Hepatocyte (in vitro differentiated cells): ENCODE measurements around the gene HRG. TPM values are rescaled to one million over a fixed set of nuclear protein-coding genes. Genes with fewer than 3 reads are reported as not detected.

Experiments used
- DNase-seq: peaks from one replicate; pipeline ENCODE4 v3.0.0-alpha.2; 2016; ENCODE audit warnings: low spot score
- H2AFZ ChIP-seq: fragments of 200-600 bp; sonication (generic); 2 replicates; pipeline ENCODE4 v1.6.0; 2016; ENCODE audit warnings: antibody characterized with exemption, mild to moderate bottlenecking
- H3K27ac ChIP-seq: fragments of 200-600 bp; sonication (generic); 2 replicates; pipeline ENCODE4 v1.5.1; 2016; ENCODE audit warnings: mild to moderate bottlenecking
- H3K27me3 ChIP-seq: fragments of 200-600 bp; sonication (generic); 2 replicates; pipeline ENCODE4 v1.6.1; 2016
- H3K36me3 ChIP-seq: fragments of 200-600 bp; sonication (generic); replicated peaks from 2 replicates; pipeline ENCODE4 v1.5.1; 2016; ENCODE audit warnings: low read depth; ENCODE audit not compliant: insufficient read depth
- H3K4me1 ChIP-seq: fragments of 200-600 bp; sonication (generic); 2 replicates; pipeline ENCODE4 v1.5.1; 2016; ENCODE audit warnings: mild to moderate bottlenecking, moderate library complexity; ENCODE audit not compliant: insufficient read depth
- H3K4me2 ChIP-seq: fragments of 200-600 bp; sonication (generic); 2 replicates; pipeline ENCODE4 v1.6.0; 2016
- H3K4me3 ChIP-seq: fragments of 200-600 bp; sonication (generic); 2 replicates; pipeline ENCODE4 v1.5.1; 2016; ENCODE audit warnings: mild to moderate bottlenecking
- H3K79me2 ChIP-seq: fragments of 200-600 bp; sonication (generic); 2 replicates; pipeline ENCODE4 v1.6.0; 2017; ENCODE audit warnings: mild to moderate bottlenecking
- H3K9me2 ChIP-seq: fragments of 200-600 bp; sonication (generic); replicated peaks from 2 replicates; pipeline ENCODE4 v1.6.0; 2017; ENCODE audit warnings: mild to moderate bottlenecking; ENCODE audit not compliant: insufficient read depth
- H3K9me3 ChIP-seq: fragments of 200-600 bp; sonication (generic); 2 replicates; pipeline ENCODE4 v1.5.1; 2016; ENCODE audit warnings: low read depth, mild to moderate bottlenecking
- H4K20me1 ChIP-seq: fragments of 200-600 bp; sonication (generic); 2 replicates; pipeline ENCODE4 v1.6.0; 2016; ENCODE audit warnings: mild to moderate bottlenecking; ENCODE audit not compliant: insufficient read depth, poor library complexity, severe bottlenecking
- EZH2 ChIP-seq: fragments of 200-600 bp; sonication (generic); IDR thresholded peaks from 2 replicates; pipeline ENCODE4 v1.6.1; 2016; ENCODE audit warnings: antibody characterized with exemption, mild to moderate bottlenecking, borderline replicate concordance
- EZH2phosphoT487 ChIP-seq: fragments of 200-600 bp; sonication (generic); IDR thresholded peaks from one replicate; pipeline ENCODE4 v1.6.1; 2018; ENCODE audit warnings: antibody characterized with exemption, mild to moderate bottlenecking, low read depth, moderate library complexity; ENCODE audit not compliant: unreplicated experiment, severe bottlenecking
- WGBS: methylation state at CpG from one replicate; pipeline ENCODE4 v1.1.6; 2016; ENCODE audit warnings: low lambda C conversion rate; ENCODE audit errors: missing lambda C conversion rate; 5-methylcytosine and 5-hydroxymethylcytosine counted together
- polyA plus RNA-seq: library from polyadenylated mRNA; unstranded; fragments of >200 nt; fragmentation: Nextera tagmentation; extraction: Ambion mirVana; gene quantifications from 2 replicates; pipeline ENCODE4 v1.2.1, GENCODE V29; 2016
- total RNA-seq: library from RNA; depleted of rRNA; stranded (reverse); fragments of >200 nt; gene quantifications from 2 replicates; pipeline ENCODE4 v1.2.3, GENCODE V29; 2014
- TF ChIP-seq, protein P1 (sequence below): fragments of 200-600 bp; sonication (generic); IDR thresholded peaks from 2 replicates; pipeline ENCODE4 v1.5.1; 2016; ENCODE audit warnings: antibody characterized with exemption, mild to moderate bottlenecking; ENCODE audit not compliant: poor library complexity

The HRG gene
- total and polyA plus RNA-seq, 2 experiments from 2014 or later = 1.7 to 2.1 TPM

DNA sequence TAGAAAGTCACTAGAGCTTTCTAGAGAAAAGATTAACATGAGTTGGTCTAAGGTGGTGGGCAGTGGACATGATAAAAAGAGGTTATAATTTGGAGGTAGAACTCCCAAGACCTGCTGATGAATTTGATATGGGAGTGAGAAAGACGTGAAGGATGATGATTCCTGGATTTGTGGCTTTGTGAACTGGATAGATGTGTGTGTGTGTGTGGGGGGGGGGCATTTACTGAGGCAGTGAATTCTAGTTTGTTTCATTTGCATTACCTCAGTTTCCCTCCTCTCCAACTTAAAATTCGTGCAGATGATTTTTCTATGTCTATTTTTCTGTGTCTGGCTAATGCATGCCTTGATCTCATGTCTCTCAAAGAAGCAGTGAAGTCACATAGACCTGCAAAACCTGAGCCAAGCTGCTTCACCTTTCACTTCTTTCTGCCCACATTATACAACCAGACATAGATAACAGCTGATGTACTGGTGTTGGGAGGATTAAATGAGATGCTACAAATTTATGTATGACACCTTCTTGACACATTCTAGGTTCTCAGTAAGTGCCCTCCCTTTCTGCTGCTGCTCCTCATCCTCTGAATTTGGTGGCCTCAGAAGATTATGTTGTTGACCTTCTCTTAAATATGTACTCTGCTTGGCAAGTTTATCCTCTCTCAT lies 43.0 kb upstream of the HRG start:
- H3K9me2 ChIP-seq = no peaks in the 10 kb centered on the region
- no peaks in the 10 kb centered on the region for H3K4me1 ChIP-seq
- H3K27ac ChIP-seq = no peak overlapping the region
- H2AFZ ChIP-seq = no peak overlapping the region
- 65% methylated on average over 2 of the region's 2 CpGs for WGBS
- H3K27me3 ChIP-seq = no peaks in the 10 kb centered on the region
- no peaks in the 10 kb centered on the region for H3K36me3 ChIP-seq
- no peak for DNase-seq
- no peaks in the 10 kb centered on the region for H3K9me3 ChIP-seq
- no peak overlapping the region for H3K4me2 ChIP-seq
- no peaks in the 10 kb centered on the region for H4K20me1 ChIP-seq
- no peaks in the 10 kb centered on the region for H3K79me2 ChIP-seq
- H3K4me3 ChIP-seq = no peak overlapping the region
- TF ChIP-seq EZH2 (no peak), EZH2phosphoT487 (no peak)
- TF ChIP-seq, protein P1, sequence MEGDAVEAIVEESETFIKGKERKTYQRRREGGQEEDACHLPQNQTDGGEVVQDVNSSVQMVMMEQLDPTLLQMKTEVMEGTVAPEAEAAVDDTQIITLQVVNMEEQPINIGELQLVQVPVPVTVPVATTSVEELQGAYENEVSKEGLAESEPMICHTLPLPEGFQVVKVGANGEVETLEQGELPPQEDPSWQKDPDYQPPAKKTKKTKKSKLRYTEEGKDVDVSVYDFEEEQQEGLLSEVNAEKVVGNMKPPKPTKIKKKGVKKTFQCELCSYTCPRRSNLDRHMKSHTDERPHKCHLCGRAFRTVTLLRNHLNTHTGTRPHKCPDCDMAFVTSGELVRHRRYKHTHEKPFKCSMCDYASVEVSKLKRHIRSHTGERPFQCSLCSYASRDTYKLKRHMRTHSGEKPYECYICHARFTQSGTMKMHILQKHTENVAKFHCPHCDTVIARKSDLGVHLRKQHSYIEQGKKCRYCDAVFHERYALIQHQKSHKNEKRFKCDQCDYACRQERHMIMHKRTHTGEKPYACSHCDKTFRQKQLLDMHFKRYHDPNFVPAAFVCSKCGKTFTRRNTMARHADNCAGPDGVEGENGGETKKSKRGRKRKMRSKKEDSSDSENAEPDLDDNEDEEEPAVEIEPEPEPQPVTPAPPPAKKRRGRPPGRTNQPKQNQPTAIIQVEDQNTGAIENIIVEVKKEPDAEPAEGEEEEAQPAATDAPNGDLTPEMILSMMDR = no peak

DNA sequence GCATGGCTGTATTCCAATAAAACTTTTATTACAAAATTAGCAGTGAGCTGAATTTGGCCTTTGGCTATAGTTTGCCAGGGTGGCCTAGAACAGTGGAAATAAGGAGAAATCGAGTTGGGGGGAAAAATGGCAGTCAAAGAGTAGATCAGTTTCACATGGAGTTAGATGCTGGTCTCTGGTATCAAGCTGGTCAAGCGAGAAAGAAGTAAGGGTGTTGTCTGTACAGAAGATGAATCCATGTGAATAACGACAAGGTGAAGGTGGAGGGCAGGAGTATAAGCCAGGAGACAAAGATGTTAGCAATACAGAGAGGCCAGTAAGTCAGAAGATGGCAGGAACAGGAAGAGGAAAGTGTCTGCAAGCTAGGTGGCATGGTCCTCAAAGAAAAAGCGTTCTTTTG lies 41.2 kb upstream of the HRG start:
- H4K20me1 ChIP-seq = no peaks in the 10 kb centered on the region
- TF ChIP-seq EZH2phosphoT487 = no peak
- no peak for TF ChIP-seq EZH2
- TF ChIP-seq, protein P1 = no peak
- H3K4me3 ChIP-seq = no peak overlapping the region
- no peaks in the 10 kb centered on the region for H3K27me3 ChIP-seq
- no peaks in the 10 kb centered on the region for H3K4me1 ChIP-seq
- no peak overlapping the region for H3K4me2 ChIP-seq
- H3K36me3 ChIP-seq = no peaks in the 10 kb centered on the region
- WGBS = 79% methylated on average over 4 of the region's 4 CpGs
- no peak overlapping the region for H3K27ac ChIP-seq
- no peak for DNase-seq
- H3K9me2 ChIP-seq = no peaks in the 10 kb centered on the region
- no peak overlapping the region for H2AFZ ChIP-seq
- no peaks in the 10 kb centered on the region for H3K79me2 ChIP-seq
- H3K9me3 ChIP-seq = no peaks in the 10 kb centered on the region

DNA sequence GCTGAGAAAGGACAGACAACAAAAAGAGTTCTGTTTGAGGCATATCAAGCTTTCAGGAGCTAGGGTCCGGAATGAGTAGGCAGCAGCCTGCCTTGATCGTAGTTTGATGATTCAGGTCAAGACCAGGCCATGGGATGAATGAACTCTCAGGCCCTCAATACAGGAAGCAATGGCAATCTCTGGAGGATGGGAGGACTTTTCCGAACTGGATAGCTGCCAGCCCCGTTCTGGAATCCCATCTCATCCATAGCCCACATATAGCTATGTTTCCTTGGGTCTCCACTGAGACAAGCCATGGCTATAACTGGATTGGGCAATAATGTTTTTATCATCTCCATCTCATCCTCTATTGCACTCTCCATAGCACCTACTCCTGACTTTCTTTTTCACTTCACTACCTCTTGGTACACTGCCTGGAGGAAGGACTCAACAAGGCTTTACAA lies 40.2 kb upstream of the HRG start:
- Histone ChIP-seq H3K79me2 (no peaks in the 10 kb centered on the region), H3K36me3 (no peaks in the 10 kb centered on the region), H3K27ac (no peak overlapping the region), H3K9me3 (no peaks in the 10 kb centered on the region), H3K27me3 (no peaks in the 10 kb centered on the region), H4K20me1 (no peaks in the 10 kb centered on the region), H3K4me2 (no peak overlapping the region), H3K9me2 (no peaks in the 10 kb centered on the region), H3K4me1 (no peaks in the 10 kb centered on the region), H3K4me3 (no peak overlapping the region), H2AFZ (no peak overlapping the region)
- no peak for DNase-seq
- 85% methylated on average over 4 of the region's 4 CpGs for WGBS
- TF ChIP-seq EZH2phosphoT487 = no peak
- no peak for TF ChIP-seq EZH2
- TF ChIP-seq, protein P1 = no peak
